Erythroblast (primary cell): ENCODE data around the gene OR51Q1.

ENCODE experiments used
- GATA1 ChIP-seq: IDR thresholded peaks from 2 replicates; pipeline ENCODE4 v1.6.1; 2011; ENCODE audit warnings: low read depth, mild to moderate bottlenecking, control low read depth, low read length, moderate library complexity
- POLR2A ChIP-seq: IDR thresholded peaks from 2 replicates; pipeline ENCODE4 v1.6.1; 2011; ENCODE audit warnings: mild to moderate bottlenecking, low read length

GRCh38 chr11:5394091-5394490 lies 27.8 kb upstream of the OR51Q1 start:
- TF ChIP-seq POLR2A (no peak), GATA1 (no peak)
